Measurements from ENCODE around the gene TNRC6B.
"Not testable (repeated sequence)": the region's sequence is repeated elsewhere in the genome, so short reads cannot be mapped to it uniquely, and the experiment has no call there.

TNRC6B gene

GRCh38 chr22:40183029-40183581 lies 5.4 kb downstream of the TNRC6B start:
- H3K36me3 ChIP-seq (ENCODE audit: insufficient read depth, insufficient read length, low read length): peaks cover 3% of the 10 kb centered on the region
- H3K4me3 ChIP-seq (ENCODE audit: insufficient read length, low read depth): no peak overlapping the region
- H3K4me1 ChIP-seq (ENCODE audit: insufficient read depth, insufficient read length): peaks cover 6% of the 10 kb centered on the region
- H3K9ac ChIP-seq (ENCODE audit: insufficient read length, low read depth): no peak overlapping the region
- DNase-seq (ENCODE audit: low read depth, low spot score): no peak
- H3K27me3 ChIP-seq (ENCODE audit: insufficient read depth, insufficient read length): no peaks in the 10 kb centered on the region
- H3K9me3 ChIP-seq (ENCODE audit: insufficient read depth, low read length): no peaks in the 10 kb centered on the region
- TF ChIP-seq YY1 (IDR thresholded peaks at IDR 0.05; ENCODE audit: insufficient read depth, insufficient read length): no peak
- no peak for TF ChIP-seq SUZ12 (IDR thresholded peaks at IDR 0.05; ENCODE audit: extremely low read depth, insufficient read depth, insufficient read length)
- no peak for TF ChIP-seq ZNF274 (IDR thresholded peaks at IDR 0.05; ENCODE audit: low read depth, low read length)

GRCh38 chr22:40183603-40184002 lies 5.9 kb downstream of the TNRC6B start:
- H3K9me3 ChIP-seq (ENCODE audit: insufficient read depth, low read length); DNase-seq (ENCODE audit: low read depth, low spot score); H3K9ac ChIP-seq (ENCODE audit: insufficient read length, low read depth); H3K27me3 ChIP-seq (ENCODE audit: insufficient read depth, insufficient read length); H3K4me1 ChIP-seq (ENCODE audit: insufficient read depth, insufficient read length); H3K36me3 ChIP-seq (ENCODE audit: insufficient read depth, insufficient read length, low read length); H3K4me3 ChIP-seq (ENCODE audit: insufficient read length, low read depth): not testable (repeated sequence)

GRCh38 chr22:40187389-40187788 lies 9.7 kb downstream of the TNRC6B start:
- H3K9me3 ChIP-seq (ENCODE audit: insufficient read depth, low read length): no peaks in the 10 kb centered on the region
- no peak overlapping the region for H3K4me3 ChIP-seq (ENCODE audit: insufficient read length, low read depth)
- DNase-seq (ENCODE audit: low read depth, low spot score): no peak
- H3K36me3 ChIP-seq (ENCODE audit: insufficient read depth, insufficient read length, low read length): no peaks in the 10 kb centered on the region
- no peak for TF ChIP-seq ZNF274 (IDR thresholded peaks at IDR 0.05; ENCODE audit: low read depth, low read length)
- no peak for TF ChIP-seq YY1 (IDR thresholded peaks at IDR 0.05; ENCODE audit: insufficient read depth, insufficient read length)
- no peak for TF ChIP-seq SUZ12 (IDR thresholded peaks at IDR 0.05; ENCODE audit: extremely low read depth, insufficient read depth, insufficient read length)
- no peak overlapping the region for H3K9ac ChIP-seq (ENCODE audit: insufficient read length, low read depth)
- peaks cover 9% of the 10 kb centered on the region for H3K4me1 ChIP-seq (ENCODE audit: insufficient read depth, insufficient read length)
- no peaks in the 10 kb centered on the region for H3K27me3 ChIP-seq (ENCODE audit: insufficient read depth, insufficient read length)

- H3K9me3 ChIP-seq (ENCODE audit: insufficient read depth, low read length): no peaks in the 10 kb centered on the region
- TF ChIP-seq ZNF274 (IDR thresholded peaks at IDR 0.05; ENCODE audit: low read depth, low read length): no peak
- TF ChIP-seq SUZ12 (IDR thresholded peaks at IDR 0.05; ENCODE audit: extremely low read depth, insufficient read depth, insufficient read length): no peak
- TF ChIP-seq YY1 (IDR thresholded peaks at IDR 0.05; ENCODE audit: insufficient read depth, insufficient read length): no peak
- no peaks in the 10 kb centered on the region for H3K36me3 ChIP-seq (ENCODE audit: insufficient read depth, insufficient read length, low read length)
- H3K4me3 ChIP-seq (ENCODE audit: insufficient read length, low read depth): no peak overlapping the region
- no peak overlapping the region for H3K9ac ChIP-seq (ENCODE audit: insufficient read length, low read depth)
- peaks cover 11% of the 10 kb centered on the region for H3K4me1 ChIP-seq (ENCODE audit: insufficient read depth, insufficient read length)
- DNase-seq (ENCODE audit: low read depth, low spot score): no peak
- no peaks in the 10 kb centered on the region for H3K27me3 ChIP-seq (ENCODE audit: insufficient read depth, insufficient read length)
Measured at GRCh38 chr22:40189997-40190396, 12.3 kb downstream of the TNRC6B start.

GRCh38 chr22:40190501-40190900 lies 12.8 kb downstream of the TNRC6B start:
- H3K4me1 ChIP-seq (ENCODE audit: insufficient read depth, insufficient read length): peaks cover 9% of the 10 kb centered on the region
- H3K4me3 ChIP-seq (ENCODE audit: insufficient read length, low read depth): no peak overlapping the region
- no peak overlapping the region for H3K9ac ChIP-seq (ENCODE audit: insufficient read length, low read depth)
- no peaks in the 10 kb centered on the region for H3K36me3 ChIP-seq (ENCODE audit: insufficient read depth, insufficient read length, low read length)
- H3K27me3 ChIP-seq (ENCODE audit: insufficient read depth, insufficient read length): no peaks in the 10 kb centered on the region
- no peak for DNase-seq (ENCODE audit: low read depth, low spot score)
- no peaks in the 10 kb centered on the region for H3K9me3 ChIP-seq (ENCODE audit: insufficient read depth, low read length)
- TF ChIP-seq ZNF274 (IDR thresholded peaks at IDR 0.05; ENCODE audit: low read depth, low read length) (no peak), YY1 (IDR thresholded peaks at IDR 0.05; ENCODE audit: insufficient read depth, insufficient read length) (no peak), SUZ12 (IDR thresholded peaks at IDR 0.05; ENCODE audit: extremely low read depth, insufficient read depth, insufficient read length) (no peak)

GRCh38 chr22:40193429-40194421 lies 16.0 kb downstream of the TNRC6B start:
- Histone ChIP-seq H3K9ac (ENCODE audit: insufficient read length, low read depth) (peak overlapping the region; percentile 46), H3K9me3 (ENCODE audit: insufficient read depth, low read length) (no peaks in the 10 kb centered on the region), H3K36me3 (ENCODE audit: insufficient read depth, insufficient read length, low read length) (no peaks in the 10 kb centered on the region), H3K27me3 (ENCODE audit: insufficient read depth, insufficient read length) (no peaks in the 10 kb centered on the region), H3K4me1 (ENCODE audit: insufficient read depth, insufficient read length) (peaks cover 5% of the 10 kb centered on the region), H3K4me3 (ENCODE audit: insufficient read length, low read depth) (no peak overlapping the region)
- no peak for TF ChIP-seq YY1 (IDR thresholded peaks at IDR 0.05; ENCODE audit: insufficient read depth, insufficient read length)
- TF ChIP-seq SUZ12 (IDR thresholded peaks at IDR 0.05; ENCODE audit: extremely low read depth, insufficient read depth, insufficient read length): no peak
- no peak for TF ChIP-seq ZNF274 (IDR thresholded peaks at IDR 0.05; ENCODE audit: low read depth, low read length)
- peak; percentile 62 for DNase-seq (ENCODE audit: low read depth, low spot score)

GRCh38 chr22:40194656-40195055 lies 16.9 kb downstream of the TNRC6B start:
- Histone ChIP-seq H3K9me3 (ENCODE audit: insufficient read depth, low read length) (no peaks in the 10 kb centered on the region), H3K4me3 (ENCODE audit: insufficient read length, low read depth) (no peak overlapping the region), H3K27me3 (ENCODE audit: insufficient read depth, insufficient read length) (no peaks in the 10 kb centered on the region), H3K9ac (ENCODE audit: insufficient read length, low read depth) (no peak overlapping the region), H3K4me1 (ENCODE audit: insufficient read depth, insufficient read length) (peaks cover 5% of the 10 kb centered on the region), H3K36me3 (ENCODE audit: insufficient read depth, insufficient read length, low read length) (no peaks in the 10 kb centered on the region)
- no peak for DNase-seq (ENCODE audit: low read depth, low spot score)
- TF ChIP-seq ZNF274 (IDR thresholded peaks at IDR 0.05; ENCODE audit: low read depth, low read length): no peak
- no peak for TF ChIP-seq SUZ12 (IDR thresholded peaks at IDR 0.05; ENCODE audit: extremely low read depth, insufficient read depth, insufficient read length)
- TF ChIP-seq YY1 (IDR thresholded peaks at IDR 0.05; ENCODE audit: insufficient read depth, insufficient read length): no peak
